Measurements from ENCODE around the gene KCNE2.
"Not testable (repeated sequence)": the region's sequence is repeated elsewhere in the genome, so short reads cannot be mapped to it uniquely, and the experiment has no call there.

KCNE2 gene

GRCh38 chr21:34353182-34353581, 10.6 kb upstream of the KCNE2 start:
- DNase-seq (ENCODE audit: low read depth in 2 of 2) = no peak

- DNase-seq (ENCODE audit: low read depth in 2 of 2) = no peak
Measured at GRCh38 chr21:34354836-34355235, 9.0 kb upstream of the KCNE2 start.

- no peak for DNase-seq (ENCODE audit: low read depth in 2 of 2)
Measured at GRCh38 chr21:34355570-34355969, 8.2 kb upstream of the KCNE2 start.

- DNase-seq (ENCODE audit: low read depth in 2 of 2) = no peak
Measured at GRCh38 chr21:34357889-34358288, 5.9 kb upstream of the KCNE2 start.

GRCh38 chr21:34358866-34359265, 4.9 kb upstream of the KCNE2 start:
- no peak for DNase-seq (ENCODE audit: low read depth in 2 of 2)

- DNase-seq (ENCODE audit: low read depth in 2 of 2) = no peak
Measured at GRCh38 chr21:34360488-34361241, 3.1 kb upstream of the KCNE2 start.

GRCh38 chr21:34362136-34362444, 1.7 kb upstream of the KCNE2 start:
- no peak for DNase-seq (ENCODE audit: low read depth in 2 of 2)

- DNase-seq (ENCODE audit: low read depth in 2 of 2) = no peak
Measured at GRCh38 chr21:34362670-34363069, 1.1 kb upstream of the KCNE2 start.

GRCh38 chr21:34364921-34365320, 1.1 kb downstream of the KCNE2 start:
- no peak for DNase-seq (ENCODE audit: low read depth in 2 of 2)

GRCh38 chr21:34365809-34366208, 2.0 kb downstream of the KCNE2 start:
- DNase-seq (ENCODE audit: low read depth in 2 of 2) = no peak

- DNase-seq (ENCODE audit: low read depth in 2 of 2) = no peak
Measured at GRCh38 chr21:34367320-34367935, 3.6 kb downstream of the KCNE2 start.

- no peak for DNase-seq (ENCODE audit: low read depth in 2 of 2)
Measured at GRCh38 chr21:34369741-34370140, 5.9 kb downstream of the KCNE2 start.

GRCh38 chr21:34372321-34372720, 8.5 kb downstream of the KCNE2 start:
- no peak for DNase-seq (ENCODE audit: low read depth in 2 of 2)

GRCh38 chr21:34374462-34374861, 10.7 kb downstream of the KCNE2 start:
- not testable (repeated sequence) for DNase-seq (ENCODE audit: low read depth in 2 of 2)

- not testable (repeated sequence) for DNase-seq (ENCODE audit: low read depth in 2 of 2)
Measured at GRCh38 chr21:34374940-34375618, 11.3 kb downstream of the KCNE2 start, which contains the start of gene SMIM11. Gene SMIM11 (plus strand): TSS chr21:34375507. CDS start chr21:34379505, 3,998 bp downstream.

- DNase-seq (ENCODE audit: low read depth in 2 of 2) = not testable (repeated sequence)
Measured at GRCh38 chr21:34375619-34375972, 11.8 kb downstream of the KCNE2 start.

- not testable (repeated sequence) for DNase-seq (ENCODE audit: low read depth in 2 of 2)
Measured at GRCh38 chr21:34383138-34383537, 19.3 kb downstream of the KCNE2 start.

- not testable (repeated sequence) for DNase-seq (ENCODE audit: low read depth in 2 of 2)
Measured at GRCh38 chr21:34383724-34384415, 20.1 kb downstream of the KCNE2 start.

- DNase-seq (ENCODE audit: low read depth in 2 of 2) = not testable (repeated sequence)
Measured at GRCh38 chr21:34400522-34400921, 36.7 kb downstream of the KCNE2 start.

GRCh38 chr21:34404742-34405141, 40.9 kb downstream of the KCNE2 start:
- not testable (repeated sequence) for DNase-seq (ENCODE audit: low read depth in 2 of 2)

GRCh38 chr21:34405686-34406085, 41.9 kb downstream of the KCNE2 start:
- not testable (repeated sequence) for DNase-seq (ENCODE audit: low read depth in 2 of 2)

- not testable (repeated sequence) for DNase-seq (ENCODE audit: low read depth in 2 of 2)
Measured at GRCh38 chr21:34406102-34406501, 42.3 kb downstream of the KCNE2 start.
